GM12878 (cell line): ENCODE data around the gene MFSD6. TPM values are rescaled to one million over a fixed set of nuclear protein-coding genes. Genes with fewer than 3 reads are reported as not detected.

Experiments used
- ATAC-seq: fragments of 200-7000 bp; cut with Tn5 transposase; 3 replicates; pipeline ENCODE4 v1.9.1; 2020; ENCODE audit warnings: mild to moderate bottlenecking, moderate library complexity
- BruUV-seq: library from RNA; stranded (reverse); fragments of 400-500 nt; replicated peaks from 2 replicates; lab custom pipeline; 2021; lab: Mats Ljungman, UMichigan
- CTCF ChIA-PET: fragments of 300-600 bp; sonication (Branson Sonifier 250); formaldehyde crosslinking; extraction: SDS; loops from one replicate; lab custom pipeline; 2021; ENCODE audit warnings: inconsistent platforms; lab: Yijun Ruan, JAX
- POLR2A ChIA-PET: fragments of 350-600 bp; formaldehyde crosslinking; extraction: SDS; loops from one replicate; lab custom pipeline; 2021; ENCODE audit warnings: inconsistent platforms; lab: Charles Lee
- RAD21 ChIA-PET: fragments of 300-600 bp; sonication (Branson Sonifier 250); formaldehyde crosslinking; loops from one replicate; lab custom pipeline; 2023; ENCODE audit warnings: antibody characterized with exemption; ENCODE audit not compliant: unreplicated experiment; lab: Charles Lee
- SMC1A ChIA-PET: fragments of 300-600 bp; sonication (Branson Sonifier 250); formaldehyde crosslinking; loops from one replicate; lab custom pipeline; 2023; ENCODE audit not compliant: unreplicated experiment, uncharacterized antibody; lab: Charles Lee
- DNase-seq: peaks from one replicate; pipeline ENCODE4 v3.0.0-alpha.2; 2011; ENCODE audit warnings: low read depth, low spot score
- FAIRE-seq: peaks from 3 replicates; lab custom pipeline; 2011; peaks lifted over from hg19 to GRCh38; lab: Jason Lieb, UNC
- H2AFZ ChIP-seq: 2 replicates; pipeline ENCODE4 v1.6.0; 2011; ENCODE audit warnings: low read depth, low read length, control low read depth; ENCODE audit not compliant: control insufficient read depth
- H3K27ac ChIP-seq: 2 replicates; pipeline ENCODE4 v1.5.1; 2011; ENCODE audit warnings: control low read depth; ENCODE audit not compliant: control insufficient read depth, insufficient read depth
- H3K27me3 ChIP-seq, 2 experiments: replicated peaks in 1 of 2; 2 replicates each; pipeline versions ENCODE4 v1.6.0 to v1.6.1; 2011; ENCODE audit warnings: low read length in 1 of 2; ENCODE audit not compliant: control insufficient read depth in 2 of 2, insufficient read depth in 2 of 2
- H3K36me3 ChIP-seq, 2 experiments: 2 replicates each; pipeline ENCODE4 v1.5.1; 2011; ENCODE audit warnings: low read length in 1 of 2; ENCODE audit not compliant: control insufficient read depth in 2 of 2, insufficient read depth in 2 of 2
- H3K4me1 ChIP-seq: 2 replicates; pipeline ENCODE4 v1.6.1; 2011; ENCODE audit warnings: mild to moderate bottlenecking, low read length, moderate library complexity, mixed read lengths; ENCODE audit not compliant: control insufficient read depth, insufficient read depth
- H3K4me2 ChIP-seq: 2 replicates; pipeline ENCODE4 v1.6.0; 2011; ENCODE audit warnings: control low read depth; ENCODE audit not compliant: control insufficient read depth, insufficient read depth
- H3K4me3 ChIP-seq: fragments of 200-600 bp; sonication (generic); 2 replicates; pipeline ENCODE4 v1.5.1; 2016
- H3K79me2 ChIP-seq: 2 replicates; pipeline ENCODE4 v1.6.0; 2011; ENCODE audit warnings: low read length; ENCODE audit not compliant: control insufficient read depth, insufficient read depth
- H3K9ac ChIP-seq: 2 replicates; pipeline ENCODE4 v1.8.0; 2011; ENCODE audit warnings: low read length, control low read depth, mixed read lengths; ENCODE audit not compliant: control insufficient read depth, insufficient read depth
- H3K9me3 ChIP-seq: replicated peaks from 3 replicates; pipeline ENCODE4 v1.5.1; 2011; ENCODE audit warnings: mild to moderate bottlenecking, low read length; ENCODE audit not compliant: control insufficient read depth, insufficient read depth
- H4K20me1 ChIP-seq: 2 replicates; pipeline ENCODE4 v1.6.0; 2011; ENCODE audit not compliant: control insufficient read depth, insufficient read depth
- CREM ChIP-seq: IDR thresholded peaks from 2 replicates; pipeline ENCODE4 v1.6.1; 2014; ENCODE audit warnings: antibody characterized with exemption, low read depth
- LARP7 ChIP-seq: fragments of 450-650 bp; IDR thresholded peaks from 2 replicates; pipeline ENCODE4 v1.6.1; 2017; ENCODE audit warnings: mild to moderate bottlenecking
- PAX5 ChIP-seq: IDR thresholded peaks from 2 replicates; pipeline ENCODE4 v1.6.1; 2011; ENCODE audit warnings: low read depth, low read length, borderline replicate concordance
- ZSCAN29 ChIP-seq: fragments of 450-650 bp; IDR thresholded peaks from 2 replicates; pipeline ENCODE4 v1.6.1; 2017; ENCODE audit warnings: mild to moderate bottlenecking, moderate library complexity
- WGBS: methylation state at CpG from one replicate; pipeline ENCODE4 v1.1.6; 2016; ENCODE audit warnings: low lambda C conversion rate; ENCODE audit not compliant: insufficient replicate concordance, insufficient coverage; ENCODE audit errors: missing lambda C conversion rate; 5-methylcytosine and 5-hydroxymethylcytosine counted together
- in situ Hi-C: fragments of 300-500 bp; cut with MboI; formaldehyde crosslinking; loops from 9 replicates; pipeline ENCODE4 v1.14.3; 2018; ENCODE audit warnings: mixed read lengths
- intact Hi-C: fragments of 100-400 bp; cut with micrococcal nuclease; formaldehyde crosslinking; loops from one replicate; pipeline ENCODE4 v1.14.2; 2022; ENCODE audit not compliant: unreplicated experiment
- polyA plus RNA-seq, 11 experiments: library from polyadenylated mRNA; depleted of rRNA in 4 of 11; unstranded in 6 of 11; stranded (reverse) in 5 of 11; fragments of >200 nt; fragmentation: Nextera tagmentation in 4 of 11; fragmentation: Illumina TruSeq in 1 of 11; extraction: Ambion mirVana in 4 of 11; extraction: Trizol in 1 of 11; gene quantifications; 1 replicate in 1 of 11; 2 replicates in 10 of 11; pipeline versions ENCODE4 v1.2.1 to v1.2.3, GENCODE V29; 2011 to 2016; ENCODE audit warnings: inconsistent platforms in 2 of 11, missing spikeins in 2 of 11, low read depth in 1 of 11
- total RNA-seq, 4 experiments: library from RNA; depleted of rRNA in 3 of 4; stranded (reverse); fragments of >200 nt in 3 of 4; fragmentation: Illumina TruSeq in 1 of 4; extraction: Trizol in 1 of 4; gene quantifications; 2 replicates each; pipeline versions ENCODE4 v1.2.1 to v1.2.3, GENCODE V29; 2013 to 2021
- TF ChIP-seq, protein P1 (sequence below): IDR thresholded peaks from 2 replicates; pipeline ENCODE4 v1.6.1; 2011; ENCODE audit warnings: low read depth, mild to moderate bottlenecking, low read length, moderate library complexity, borderline replicate concordance; ENCODE audit errors: extremely low read depth
- TF ChIP-seq, protein P2 (sequence below): fragments of 450-650 bp; formaldehyde crosslinking; IDR thresholded peaks from 2 replicates; pipeline ENCODE4 v1.4.0; 2022; ENCODE audit warnings: mild to moderate bottlenecking, moderate library complexity
- TF ChIP-seq, protein P3 (sequence below): fragments of 450-650 bp; IDR thresholded peaks from 2 replicates; pipeline ENCODE4 v1.6.1; 2018; ENCODE audit warnings: mild to moderate bottlenecking, low read depth, moderate library complexity; ENCODE audit not compliant: partially characterized antibody

MFSD6 gene
- total and polyA plus RNA-seq, 10 of the 15 experiments (the other 5 are each of a cell fraction or from before 2014, with no cell fraction given) = 6.7 to 42.6 (median 24.2) TPM

DNA sequence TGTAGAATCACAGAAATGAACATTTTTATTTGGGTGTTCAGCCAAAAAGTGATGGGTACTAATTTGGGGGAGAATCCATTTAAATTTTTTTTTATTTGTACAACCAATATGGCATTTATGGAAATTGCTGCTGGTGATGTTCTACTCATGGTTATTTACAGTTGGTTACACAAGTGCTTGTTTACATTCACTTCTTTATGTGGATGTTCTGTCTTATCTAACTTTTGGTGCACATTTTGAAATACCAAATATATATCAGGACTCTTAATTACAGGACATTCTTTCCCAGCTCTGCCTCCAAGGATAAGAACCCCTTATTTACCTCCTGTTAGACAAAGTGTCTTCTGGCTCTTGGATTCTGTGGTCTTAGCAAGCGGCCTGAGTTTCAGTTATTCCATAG is 91.1 kb downstream of the MFSD6 start:
- WGBS = 96% methylated on average over 1 of the region's 1 CpG
- TF ChIP-seq LARP7 (no peak), PAX5 (no peak), CREM (no peak), ZSCAN29 (no peak)
- TF ChIP-seq, protein P1, sequence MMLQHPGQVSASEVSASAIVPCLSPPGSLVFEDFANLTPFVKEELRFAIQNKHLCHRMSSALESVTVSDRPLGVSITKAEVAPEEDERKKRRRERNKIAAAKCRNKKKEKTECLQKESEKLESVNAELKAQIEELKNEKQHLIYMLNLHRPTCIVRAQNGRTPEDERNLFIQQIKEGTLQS = no peak
- TF ChIP-seq, protein P2, sequence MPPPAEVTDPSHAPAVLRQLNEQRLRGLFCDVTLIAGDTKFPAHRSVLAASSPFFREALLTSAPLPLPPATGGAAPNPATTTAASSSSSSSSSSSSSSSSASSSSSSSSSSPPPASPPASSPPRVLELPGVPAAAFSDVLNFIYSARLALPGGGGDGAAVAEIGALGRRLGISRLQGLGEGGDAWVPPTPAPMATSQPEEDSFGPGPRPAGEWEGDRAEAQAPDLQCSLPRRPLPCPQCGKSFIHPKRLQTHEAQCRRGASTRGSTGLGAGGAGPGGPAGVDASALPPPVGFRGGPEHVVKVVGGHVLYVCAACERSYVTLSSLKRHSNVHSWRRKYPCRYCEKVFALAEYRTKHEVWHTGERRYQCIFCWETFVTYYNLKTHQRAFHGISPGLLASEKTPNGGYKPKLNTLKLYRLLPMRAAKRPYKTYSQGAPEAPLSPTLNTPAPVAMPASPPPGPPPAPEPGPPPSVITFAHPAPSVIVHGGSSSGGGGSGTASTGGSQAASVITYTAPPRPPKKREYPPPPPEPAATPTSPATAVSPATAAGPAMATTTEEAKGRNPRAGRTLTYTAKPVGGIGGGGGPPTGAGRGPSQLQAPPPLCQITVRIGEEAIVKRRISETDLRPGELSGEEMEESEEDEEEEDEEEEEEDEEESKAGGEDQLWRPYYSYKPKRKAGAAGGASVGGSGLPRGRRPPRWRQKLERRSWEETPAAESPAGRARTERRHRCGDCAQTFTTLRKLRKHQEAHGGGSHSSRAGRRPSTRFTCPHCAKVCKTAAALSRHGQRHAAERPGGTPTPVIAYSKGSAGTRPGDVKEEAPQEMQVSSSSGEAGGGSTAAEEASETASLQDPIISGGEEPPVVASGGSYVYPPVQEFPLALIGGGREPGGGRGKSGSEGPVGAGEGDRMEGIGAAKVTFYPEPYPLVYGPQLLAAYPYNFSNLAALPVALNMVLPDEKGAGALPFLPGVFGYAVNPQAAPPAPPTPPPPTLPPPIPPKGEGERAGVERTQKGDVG (CRISPR knock-in tag) = no peak
- TF ChIP-seq, protein P3, sequence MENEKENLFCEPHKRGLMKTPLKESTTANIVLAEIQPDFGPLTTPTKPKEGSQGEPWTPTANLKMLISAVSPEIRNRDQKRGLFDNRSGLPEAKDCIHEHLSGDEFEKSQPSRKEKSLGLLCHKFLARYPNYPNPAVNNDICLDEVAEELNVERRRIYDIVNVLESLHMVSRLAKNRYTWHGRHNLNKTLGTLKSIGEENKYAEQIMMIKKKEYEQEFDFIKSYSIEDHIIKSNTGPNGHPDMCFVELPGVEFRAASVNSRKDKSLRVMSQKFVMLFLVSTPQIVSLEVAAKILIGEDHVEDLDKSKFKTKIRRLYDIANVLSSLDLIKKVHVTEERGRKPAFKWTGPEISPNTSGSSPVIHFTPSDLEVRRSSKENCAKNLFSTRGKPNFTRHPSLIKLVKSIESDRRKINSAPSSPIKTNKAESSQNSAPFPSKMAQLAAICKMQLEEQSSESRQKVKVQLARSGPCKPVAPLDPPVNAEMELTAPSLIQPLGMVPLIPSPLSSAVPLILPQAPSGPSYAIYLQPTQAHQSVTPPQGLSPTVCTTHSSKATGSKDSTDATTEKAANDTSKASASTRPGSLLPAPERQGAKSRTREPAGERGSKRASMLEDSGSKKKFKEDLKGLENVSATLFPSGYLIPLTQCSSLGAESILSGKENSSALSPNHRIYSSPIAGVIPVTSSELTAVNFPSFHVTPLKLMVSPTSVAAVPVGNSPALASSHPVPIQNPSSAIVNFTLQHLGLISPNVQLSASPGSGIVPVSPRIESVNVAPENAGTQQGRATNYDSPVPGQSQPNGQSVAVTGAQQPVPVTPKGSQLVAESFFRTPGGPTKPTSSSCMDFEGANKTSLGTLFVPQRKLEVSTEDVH = no peak
- Histone ChIP-seq H2AFZ (no peak overlapping the region), H3K27me3 (no peaks in the 10 kb centered on the region), H3K27ac (no peak overlapping the region), H3K36me3 (peaks cover 2 to 10% of the 10 kb centered on the region in 2 experiments; a peak in 3 of 4 replicates), H3K9me3 (no peaks in the 10 kb centered on the region), H3K9ac (no peak overlapping the region), H3K4me1 (no peaks in the 10 kb centered on the region), H3K4me2 (no peak overlapping the region), H3K4me3 (no peak overlapping the region), H3K79me2 (no peaks in the 10 kb centered on the region), H4K20me1 (no peaks in the 10 kb centered on the region)
- no peak for ATAC-seq
- intact Hi-C loops = no loop called here
- SMC1A ChIA-PET = interaction anchor here (0.9 to 1.2 kb wide), 2 partner anchors 13 to 27 kb away, joined by 3 to 4 read pairs; no protein-coding TSS in a partner anchor
- CTCF ChIA-PET = no interaction called here
- POLR2A ChIA-PET = no interaction called here
- RAD21 ChIA-PET = no interaction called here
- in situ Hi-C loops = no loop called here
- FAIRE-seq = no peak
- BruUV-seq = no TSS peak
- no peak for DNase-seq
